ENCODE data around the gene FTO. TPM values are rescaled to one million over a fixed set of nuclear protein-coding genes. Genes with fewer than 3 reads are reported as not detected.

Gene FTO
- total RNA-seq, 6 experiments from 2014 or later = 93.7 to 107 (median 105) TPM

- peaks cover 5% of the 10 kb centered on the region; the same call in 1 of the 2 replicates for H3K27me3 Mint-ChIP-seq (ENCODE audit: insufficient read depth)
- H3K4me3 Mint-ChIP-seq = no peak overlapping the region
- H3K36me3 Mint-ChIP-seq (ENCODE audit: low read depth) = peaks cover 4% of the 10 kb centered on the region; the same call in 1 of the 2 replicates
- H3K4me1 Mint-ChIP-seq (ENCODE audit: low read depth) = no peaks in the 10 kb centered on the region
- H3K9me3 Mint-ChIP-seq = no peaks in the 10 kb centered on the region
- no peak for TF ChIP-seq CTCF (IDR thresholded peaks at IDR 0.05)
- H3K27ac Mint-ChIP-seq = no peak overlapping the region
- no peak for DNase-seq
Observed at GRCh38 chr16:54121539-54122295, 417.8 kb downstream of the FTO start.

- H3K4me1 Mint-ChIP-seq (ENCODE audit: low read depth) = no peaks in the 10 kb centered on the region
- peaks cover 11% of the 10 kb centered on the region; the same call in 1 of the 2 replicates for H3K27me3 Mint-ChIP-seq (ENCODE audit: insufficient read depth)
- TF ChIP-seq CTCF (IDR thresholded peaks at IDR 0.05) = no peak
- DNase-seq = no peak
- H3K36me3 Mint-ChIP-seq (ENCODE audit: low read depth) = peaks cover 4% of the 10 kb centered on the region; the same call in 1 of the 2 replicates
- H3K27ac Mint-ChIP-seq = no peak overlapping the region
- H3K4me3 Mint-ChIP-seq = no peak overlapping the region
- H3K9me3 Mint-ChIP-seq = no peaks in the 10 kb centered on the region
Observed at GRCh38 chr16:54123766-54124165, 419.8 kb downstream of the FTO start.

GRCh38 chr16:54125751-54126655 lies 422.0 kb downstream of the FTO start:
- H3K4me3 Mint-ChIP-seq = no peak overlapping the region
- peaks cover 13% of the 10 kb centered on the region; the same call in 1 of the 2 replicates for H3K27me3 Mint-ChIP-seq (ENCODE audit: insufficient read depth)
- no peak for TF ChIP-seq CTCF (IDR thresholded peaks at IDR 0.05)
- peaks cover 4% of the 10 kb centered on the region; the same call in 1 of the 2 replicates for H3K36me3 Mint-ChIP-seq (ENCODE audit: low read depth)
- no peaks in the 10 kb centered on the region for H3K4me1 Mint-ChIP-seq (ENCODE audit: low read depth)
- no peak overlapping the region for H3K27ac Mint-ChIP-seq
- H3K9me3 Mint-ChIP-seq = no peaks in the 10 kb centered on the region
- no peak for DNase-seq

GRCh38 chr16:54126907-54127306 lies 423.0 kb downstream of the FTO start:
- no peak for TF ChIP-seq CTCF (IDR thresholded peaks at IDR 0.05)
- H3K4me3 Mint-ChIP-seq = no peak overlapping the region

GRCh38 chr16:54128629-54129234 lies 424.8 kb downstream of the FTO start:
- H3K27ac Mint-ChIP-seq = no peak overlapping the region
- H3K36me3 Mint-ChIP-seq (ENCODE audit: low read depth) = no peaks in the 10 kb centered on the region
- H3K4me3 Mint-ChIP-seq = no peak overlapping the region
- no peaks in the 10 kb centered on the region for H3K9me3 Mint-ChIP-seq
- peaks cover under 1% of the 10 kb centered on the region; the same call in 1 of the 2 replicates for H3K4me1 Mint-ChIP-seq (ENCODE audit: low read depth)
- no peak for TF ChIP-seq CTCF (IDR thresholded peaks at IDR 0.05)
- peaks cover 13% of the 10 kb centered on the region; the same call in 1 of the 2 replicates for H3K27me3 Mint-ChIP-seq (ENCODE audit: insufficient read depth)
- no peak for DNase-seq

More at GRCh38 chr16:54126907-54127306, 423.0 kb downstream of the FTO start:
- H3K27ac Mint-ChIP-seq = no peak overlapping the region
- H3K36me3 Mint-ChIP-seq (ENCODE audit: low read depth) = peaks cover 4% of the 10 kb centered on the region; the same call in 1 of the 2 replicates
- H3K4me1 Mint-ChIP-seq (ENCODE audit: low read depth) = no peaks in the 10 kb centered on the region
- H3K27me3 Mint-ChIP-seq (ENCODE audit: insufficient read depth) = peaks cover 13% of the 10 kb centered on the region; the same call in 1 of the 2 replicates
- H3K9me3 Mint-ChIP-seq = no peaks in the 10 kb centered on the region
- DNase-seq = no peak

Data from HFFc6 (cell line).